ENCODE data around the gene ATAD5. TPM values are rescaled to one million over a fixed set of nuclear protein-coding genes. Genes with fewer than 3 reads are reported as not detected.
"Not testable (repeated sequence)": the region's sequence is repeated elsewhere in the genome, so short reads cannot be mapped to it uniquely, and the experiment has no call there.

Gene ATAD5

GRCh38 chr17:30931582-30931981 is 99.8 kb downstream of the ATAD5 start:
- not testable (repeated sequence) for H3K4me1 ChIP-seq (ENCODE audit: control insufficient read depth, insufficient read depth, low read length); H3K4me3 ChIP-seq (ENCODE audit: low read length); H3K4me2 ChIP-seq (ENCODE audit: low read length); H3K9ac ChIP-seq (ENCODE audit: low read depth, low read length); H3K36me3 ChIP-seq (ENCODE audit: insufficient read depth, low read length); H3K9me3 ChIP-seq (replicated peaks; ENCODE audit: low read length)
- peaks cover 30% of the 10 kb centered on the region for H3K27me3 ChIP-seq (ENCODE audit: control insufficient read depth, insufficient read depth, low read length)

GRCh38 chr17:30933966-30934365 is 102.2 kb downstream of the ATAD5 start:
- Histone ChIP-seq H3K4me2 (ENCODE audit: low read length) (no peak overlapping the region), H3K9ac (ENCODE audit: low read depth, low read length) (no peak overlapping the region), H3K27me3 (ENCODE audit: control insufficient read depth, insufficient read depth, low read length) (peaks cover 19% of the 10 kb centered on the region), H3K9me3 (replicated peaks; ENCODE audit: low read length) (no peaks in the 10 kb centered on the region), H3K36me3 (ENCODE audit: insufficient read depth, low read length) (no peaks in the 10 kb centered on the region), H3K4me1 (ENCODE audit: control insufficient read depth, insufficient read depth, low read length) (no peaks in the 10 kb centered on the region), H3K4me3 (ENCODE audit: low read length) (no peak overlapping the region)

GRCh38 chr17:30939051-30939689 is 107.4 kb downstream of the ATAD5 start:
- H3K9me3 ChIP-seq (replicated peaks; ENCODE audit: low read length): no peaks in the 10 kb centered on the region
- no peaks in the 10 kb centered on the region for H3K4me1 ChIP-seq (ENCODE audit: control insufficient read depth, insufficient read depth, low read length)

GRCh38 chr17:30942308-30943079 is 110.7 kb downstream of the ATAD5 start:
- Histone ChIP-seq H3K9me3 (replicated peaks; ENCODE audit: low read length) (no peaks in the 10 kb centered on the region), H3K27me3 (ENCODE audit: control insufficient read depth, insufficient read depth, low read length) (peaks cover 10% of the 10 kb centered on the region), H3K4me3 (ENCODE audit: low read length) (no peak overlapping the region), H3K4me1 (ENCODE audit: control insufficient read depth, insufficient read depth, low read length) (no peaks in the 10 kb centered on the region), H3K9ac (ENCODE audit: low read depth, low read length) (no peak overlapping the region), H3K36me3 (ENCODE audit: insufficient read depth, low read length) (no peaks in the 10 kb centered on the region), H3K4me2 (ENCODE audit: low read length) (no peak overlapping the region)

More at GRCh38 chr17:30939051-30939689, 107.4 kb downstream of the ATAD5 start:
- no peaks in the 10 kb centered on the region for H3K36me3 ChIP-seq (ENCODE audit: insufficient read depth, low read length)
- no peak overlapping the region for H3K4me2 ChIP-seq (ENCODE audit: low read length)
- H3K27me3 ChIP-seq (ENCODE audit: control insufficient read depth, insufficient read depth, low read length): peaks cover 10% of the 10 kb centered on the region
- H3K9ac ChIP-seq (ENCODE audit: low read depth, low read length): no peak overlapping the region
- no peak overlapping the region for H3K4me3 ChIP-seq (ENCODE audit: low read length)

Small RNA genes lying within 50 kb of the gene (small RNA-seq; reads per million reads assigned to genes)
- gene RNU6-298P: not detected

Data from skeletal muscle satellite cell (primary cell).